ENCODE measurements around the gene HESX1. TPM values are rescaled to one million over a fixed set of nuclear protein-coding genes. Genes with fewer than 3 reads are reported as not detected.
A peak's percentile ranks its signal among the peaks of the same experiment; 100 is the strongest.

Gene HESX1
- polyA plus RNA-seq, 1 donor from 2014 or later, result 4.8 TPM

GRCh38 chr3:57230006-57230405 lies 30.2 kb upstream of the HESX1 start:
- H3K27ac ChIP-seq (ENCODE audit: low read length), result no peak overlapping the region
- H3K4me3 ChIP-seq (ENCODE audit: low read length), result no peak overlapping the region
- no peak for TF ChIP-seq SMC3 (conservative IDR thresholded peaks at IDR 0.05; ENCODE audit: poor library complexity)
- TF ChIP-seq RAD21 (conservative IDR thresholded peaks at IDR 0.05), result no peak
- no peaks in the 10 kb centered on the region for H3K9me2 ChIP-seq (ENCODE audit: insufficient read depth, low read length)
- H3K9ac ChIP-seq (ENCODE audit: low read length), result no peak overlapping the region
- H2AFZ ChIP-seq (ENCODE audit: low read depth, low read length), result no peak overlapping the region
- H4K20me1 ChIP-seq (ENCODE audit: insufficient read depth), result peaks cover 4% of the 10 kb centered on the region
- no peaks in the 10 kb centered on the region for H3F3A ChIP-seq (ENCODE audit: insufficient read depth, low read length, poor library complexity, severe bottlenecking)
- no peaks in the 10 kb centered on the region for H3K9me3 ChIP-seq (ENCODE audit: low read length)
- H3K79me2 ChIP-seq (replicated peaks; ENCODE audit: insufficient read depth, low read length), result peaks cover 41% of the 10 kb centered on the region
- no peaks in the 10 kb centered on the region for H3K36me3 ChIP-seq (ENCODE audit: insufficient read depth, low read length)
- H3K4me2 ChIP-seq (ENCODE audit: low read length), result no peak overlapping the region
- H3K27me3 ChIP-seq (ENCODE audit: insufficient read depth, low read depth, low read length), result no peaks in the 10 kb centered on the region

- Histone ChIP-seq H3K9ac (ENCODE audit: low read length) (peak overlapping the region; percentile 79), H3K4me3 (ENCODE audit: low read length) (peak overlapping the region; percentile 82), H3K36me3 (ENCODE audit: insufficient read depth, low read length) (no peaks in the 10 kb centered on the region), H3K79me2 (replicated peaks; ENCODE audit: insufficient read depth, low read length) (peaks cover 38% of the 10 kb centered on the region), H3K9me3 (ENCODE audit: low read length) (no peaks in the 10 kb centered on the region), H3F3A (ENCODE audit: insufficient read depth, low read length, poor library complexity, severe bottlenecking) (no peaks in the 10 kb centered on the region), H3K27me3 (ENCODE audit: insufficient read depth, low read depth, low read length) (no peaks in the 10 kb centered on the region), H2AFZ (ENCODE audit: low read depth, low read length) (peak overlapping the region; percentile 47), H4K20me1 (ENCODE audit: insufficient read depth) (peaks cover 4% of the 10 kb centered on the region), H3K27ac (ENCODE audit: low read length) (peak overlapping the region; percentile 67), H3K9me2 (ENCODE audit: insufficient read depth, low read length) (no peaks in the 10 kb centered on the region), H3K4me2 (ENCODE audit: low read length) (peak overlapping the region; percentile 91)
- peak; percentile 22 for TF ChIP-seq TAF1 (IDR thresholded peaks at IDR 0.05; ENCODE audit: low read depth)
- no peak for TF ChIP-seq SMC3 (conservative IDR thresholded peaks at IDR 0.05; ENCODE audit: poor library complexity)
- TF ChIP-seq MXI1 (conservative IDR thresholded peaks at IDR 0.05; ENCODE audit: poor library complexity, severe bottlenecking), result peak; percentile 46
These were observed 28.4 kb upstream of the HESX1 start for GRCh38 chr3:57227930-57228751.

GRCh38 chr3:57227204-57227929 lies 27.6 kb upstream of the HESX1 start, which contains the start of gene APPL1:
APPL1 (plus strand) TSS chr3:57227729; CDS start chr3:57227884, 155 bp downstream.
- peak within 1 kb of the TSS; percentile 91 for H3K4me2 ChIP-seq (ENCODE audit: low read length)
- peak within 1 kb of the TSS; percentile 67 for H3K27ac ChIP-seq (ENCODE audit: low read length)

More at GRCh38 chr3:57227204-57227929, 27.6 kb upstream of the HESX1 start, which contains the start of gene APPL1:
- H3F3A ChIP-seq (ENCODE audit: insufficient read depth, low read length, poor library complexity, severe bottlenecking), result no peaks in the 10 kb centered on the region
- peaks cover 36% of the 10 kb centered on the region for H3K79me2 ChIP-seq (replicated peaks; ENCODE audit: insufficient read depth, low read length)
- peak within 1 kb of the TSS; percentile 79 for H3K9ac ChIP-seq (ENCODE audit: low read length)
- H3K9me2 ChIP-seq (ENCODE audit: insufficient read depth, low read length), result no peaks in the 10 kb centered on the region
- no peaks in the 10 kb centered on the region for H3K9me3 ChIP-seq (ENCODE audit: low read length)
- peaks cover 4% of the 10 kb centered on the region for H4K20me1 ChIP-seq (ENCODE audit: insufficient read depth)
- H3K36me3 ChIP-seq (ENCODE audit: insufficient read depth, low read length), result no peaks in the 10 kb centered on the region
- TF ChIP-seq EZH2 (IDR thresholded peaks at IDR 0.05; ENCODE audit: borderline replicate concordance, insufficient read depth, low read length, poor library complexity, severe bottlenecking), result no peak
- peak; percentile 29 for TF ChIP-seq SMC3 (conservative IDR thresholded peaks at IDR 0.05; ENCODE audit: poor library complexity)
- TF ChIP-seq TAF1 (IDR thresholded peaks at IDR 0.05; ENCODE audit: low read depth), result peak; percentile 19
- no peak for TF ChIP-seq REST (IDR thresholded peaks at IDR 0.05; ENCODE audit: borderline replicate concordance)
- TF ChIP-seq CTCF (IDR thresholded peaks at IDR 0.05; ENCODE audit: poor library complexity, severe bottlenecking), result no peak
- no peak for TF ChIP-seq RAD21 (conservative IDR thresholded peaks at IDR 0.05)
- TF ChIP-seq POLR2AphosphoS5 (IDR thresholded peaks at IDR 0.05), result peak; percentile 86
- peak; percentile 59 for TF ChIP-seq MXI1 (conservative IDR thresholded peaks at IDR 0.05; ENCODE audit: poor library complexity, severe bottlenecking)
- no peak for TF ChIP-seq EP300 (conservative IDR thresholded peaks at IDR 0.05; ENCODE audit: poor library complexity, severe bottlenecking)
- peak within 1 kb of the TSS; percentile 82 for H3K4me3 ChIP-seq (ENCODE audit: low read length)
- H3K27me3 ChIP-seq (ENCODE audit: insufficient read depth, low read depth, low read length), result no peaks in the 10 kb centered on the region
- peak within 1 kb of the TSS; percentile 47 for H2AFZ ChIP-seq (ENCODE audit: low read depth, low read length)
